Measurements from ENCODE around the gene IL18.
A peak's percentile ranks its signal among the peaks of the same experiment; 100 is the strongest.

DNA sequence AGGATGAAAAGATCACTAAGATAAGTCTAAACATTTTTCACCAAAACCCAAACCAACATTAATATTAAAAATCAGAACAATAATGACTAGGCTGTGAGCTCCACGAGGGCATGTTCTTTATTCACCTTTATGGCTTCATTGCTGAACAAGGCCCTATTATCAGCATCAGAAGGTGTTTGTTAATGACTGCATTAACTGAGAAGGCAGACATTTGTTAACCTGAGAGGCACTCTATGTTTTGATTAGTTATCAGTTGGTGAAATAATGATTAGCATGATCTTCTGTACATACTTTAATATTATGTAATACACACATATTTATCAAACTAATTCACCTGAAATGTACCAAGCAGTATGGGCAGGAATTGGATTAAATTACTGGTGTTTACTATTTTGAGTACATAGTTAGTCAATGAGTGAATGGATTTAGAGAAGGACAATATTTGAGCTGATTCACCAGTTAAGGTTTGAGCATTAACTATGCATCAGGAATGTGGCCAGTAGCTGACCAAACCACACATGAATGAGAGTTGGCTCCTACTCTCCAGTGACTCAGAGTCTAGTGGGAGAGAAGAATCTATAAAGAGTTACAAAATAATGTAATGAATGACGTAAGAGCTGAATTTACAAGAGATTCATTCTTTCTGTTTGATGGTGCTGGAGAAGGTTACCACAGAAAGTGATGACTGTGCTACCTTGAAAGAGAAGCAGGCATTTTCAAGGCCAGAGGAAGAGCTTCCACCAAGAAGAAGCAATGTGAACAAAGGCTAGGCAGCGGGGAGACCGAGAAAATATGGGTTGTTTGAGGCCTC is 6.7 kb downstream of the IL18 start:
- TF ChIP-seq, protein P1, sequence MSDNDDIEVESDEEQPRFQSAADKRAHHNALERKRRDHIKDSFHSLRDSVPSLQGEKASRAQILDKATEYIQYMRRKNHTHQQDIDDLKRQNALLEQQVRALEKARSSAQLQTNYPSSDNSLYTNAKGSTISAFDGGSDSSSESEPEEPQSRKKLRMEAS (IDR thresholded peaks at IDR 0.05): no peak
- peak; percentile 90 for TF ChIP-seq TEAD4 (IDR thresholded peaks at IDR 0.05)
- no peak for TF ChIP-seq TAF1 (IDR thresholded peaks at IDR 0.05; ENCODE audit: low read depth)
- TF ChIP-seq TCF12 (IDR thresholded peaks at IDR 0.05; ENCODE audit: low read depth): peak; percentile 59
- no peak for TF ChIP-seq RAD21 (IDR thresholded peaks at IDR 0.05; ENCODE audit: low read depth)
- TF ChIP-seq NFIC (IDR thresholded peaks at IDR 0.05): peak; percentile 73; the same call in 1 of the 2 replicates
- peak; percentile 77; the same call in 1 of the 2 replicates for TF ChIP-seq EP300 (IDR thresholded peaks at IDR 0.05; ENCODE audit: borderline replicate concordance)
- TF ChIP-seq EGR1 (IDR thresholded peaks at IDR 0.05): no peak
- peak; percentile 52 for TF ChIP-seq FOXM1 (IDR thresholded peaks at IDR 0.05; ENCODE audit: borderline replicate concordance, low read depth)
- peak; percentile 55; the same call in 1 of the 2 replicates for TF ChIP-seq CEBPB (IDR thresholded peaks at IDR 0.05)
- TF ChIP-seq YY1 (IDR thresholded peaks at IDR 0.05; ENCODE audit: low read depth): no peak
- TF ChIP-seq REST (IDR thresholded peaks at IDR 0.05; ENCODE audit: low read depth): no peak
- TF ChIP-seq CREB1 (IDR thresholded peaks at IDR 0.05; ENCODE audit: low read depth): peak; percentile 52
- no peak for TF ChIP-seq USF1 (IDR thresholded peaks at IDR 0.05)
